ENCODE results near the gene DSG3. TPM values are rescaled to one million over a fixed set of nuclear protein-coding genes. Genes with fewer than 3 reads are reported as not detected.

Gene DSG3
- total RNA-seq, 1 experiment from 2014 or later = not detected

GRCh38 chr18:31426021-31426420 is 21.5 kb upstream of the DSG3 start:
- H3K27ac ChIP-seq (ENCODE audit: low read depth, low read length, poor library complexity, severe bottlenecking) = no peak overlapping the region
- H3K4me3 ChIP-seq (ENCODE audit: low read depth, low read length, poor library complexity, severe bottlenecking) = no peak overlapping the region
- BruUV-seq (replicated peaks) = no TSS peak
- no peaks in the 10 kb centered on the region for H3K36me3 ChIP-seq (ENCODE audit: insufficient read depth, low read length, poor library complexity, severe bottlenecking)
- intact Hi-C loops (cut with micrococcal nuclease; ENCODE audit: unreplicated experiment) = loop anchor here (10.0 kb wide), 1 partner anchor 299 kb away; no protein-coding TSS in a partner anchor
- CTCF ChIA-PET = no interaction called here
- no peaks in the 10 kb centered on the region for H3K9me3 ChIP-seq (ENCODE audit: low read depth, low read length, poor library complexity, severe bottlenecking)
- H3K4me1 ChIP-seq (ENCODE audit: insufficient read depth, low read length, poor library complexity, severe bottlenecking) = no peaks in the 10 kb centered on the region
- POLR2A ChIA-PET (ENCODE audit: low non-redundant PET) = no interaction called here
- no peak for DNase-seq (ENCODE audit: low spot score)
- TF ChIP-seq EZH2 (IDR thresholded peaks at IDR 0.05; ENCODE audit: borderline replicate concordance, low read depth, low read length, poor library complexity, severe bottlenecking) (no peak), CTCF (conservative IDR thresholded peaks at IDR 0.05; ENCODE audit: low read depth, low read length) (no peak)
- peaks cover 6% of the 10 kb centered on the region for H3K27me3 ChIP-seq (replicated peaks; ENCODE audit: insufficient read depth, low read depth, low read length, poor library complexity)

- intact Hi-C loops (cut with micrococcal nuclease; ENCODE audit: unreplicated experiment) = loop anchor here (10.0 kb wide), 1 partner anchor 298 kb away; no protein-coding TSS in a partner anchor
- CTCF ChIA-PET = no interaction called here
- H3K4me3 ChIP-seq (ENCODE audit: low read depth, low read length, poor library complexity, severe bottlenecking) = no peak overlapping the region
Measured at GRCh38 chr18:31426871-31427406, 20.6 kb upstream of the DSG3 start.

GRCh38 chr18:31428211-31428610 is 19.3 kb upstream of the DSG3 start:
- Histone ChIP-seq H3K4me3 (ENCODE audit: low read depth, low read length, poor library complexity, severe bottlenecking) (no peak overlapping the region), H3K4me1 (ENCODE audit: insufficient read depth, low read length, poor library complexity, severe bottlenecking) (no peaks in the 10 kb centered on the region), H3K9me3 (ENCODE audit: low read depth, low read length, poor library complexity, severe bottlenecking) (no peaks in the 10 kb centered on the region), H3K36me3 (ENCODE audit: insufficient read depth, low read length, poor library complexity, severe bottlenecking) (no peaks in the 10 kb centered on the region), H3K27ac (ENCODE audit: low read depth, low read length, poor library complexity, severe bottlenecking) (no peak overlapping the region), H3K27me3 (replicated peaks; ENCODE audit: insufficient read depth, low read depth, low read length, poor library complexity) (peaks cover 6% of the 10 kb centered on the region)
- POLR2A ChIA-PET (ENCODE audit: low non-redundant PET) = no interaction called here
- TF ChIP-seq EZH2 (IDR thresholded peaks at IDR 0.05; ENCODE audit: borderline replicate concordance, low read depth, low read length, poor library complexity, severe bottlenecking) = no peak
- TF ChIP-seq CTCF (conservative IDR thresholded peaks at IDR 0.05; ENCODE audit: low read depth, low read length) = no peak
- intact Hi-C loops (cut with micrococcal nuclease; ENCODE audit: unreplicated experiment) = loop anchor here (10.0 kb wide), 1 partner anchor 297 kb away; no protein-coding TSS in a partner anchor
- DNase-seq (ENCODE audit: low spot score) = no peak
- BruUV-seq (replicated peaks) = no TSS peak
- CTCF ChIA-PET = no interaction called here

More at GRCh38 chr18:31426871-31427406, 20.6 kb upstream of the DSG3 start:
- POLR2A ChIA-PET (ENCODE audit: low non-redundant PET) = no interaction called here
- Histone ChIP-seq H3K4me1 (ENCODE audit: insufficient read depth, low read length, poor library complexity, severe bottlenecking) (no peaks in the 10 kb centered on the region), H3K27me3 (replicated peaks; ENCODE audit: insufficient read depth, low read depth, low read length, poor library complexity) (peaks cover 6% of the 10 kb centered on the region), H3K36me3 (ENCODE audit: insufficient read depth, low read length, poor library complexity, severe bottlenecking) (no peaks in the 10 kb centered on the region), H3K27ac (ENCODE audit: low read depth, low read length, poor library complexity, severe bottlenecking) (no peak overlapping the region), H3K9me3 (ENCODE audit: low read depth, low read length, poor library complexity, severe bottlenecking) (no peaks in the 10 kb centered on the region)
- no peak for TF ChIP-seq EZH2 (IDR thresholded peaks at IDR 0.05; ENCODE audit: borderline replicate concordance, low read depth, low read length, poor library complexity, severe bottlenecking)
- TF ChIP-seq CTCF (conservative IDR thresholded peaks at IDR 0.05; ENCODE audit: low read depth, low read length) = no peak
- no peak for DNase-seq (ENCODE audit: low spot score)
- BruUV-seq (replicated peaks) = no TSS peak
